SK-N-SH (cell line): ENCODE measurements around the gene PLA2G4C.

ENCODE experiments used
- CTCF ChIP-seq: fragments of 200-600 bp; sonication (generic); IDR thresholded peaks from 2 replicates; pipeline ENCODE4 v1.6.1; 2017; ENCODE audit warnings: antibody characterized with exemption, mild to moderate bottlenecking, moderate library complexity
- EP300 ChIP-seq, 2 experiments: IDR thresholded peaks; 2 replicates each; pipeline versions ENCODE4 v1.4.0 to v1.6.1; 2012; ENCODE audit warnings: borderline replicate concordance in 1 of 2, low read depth in 1 of 2, low read length in 1 of 2
- JUND ChIP-seq: IDR thresholded peaks from 2 replicates; pipeline ENCODE4 v1.4.0; 2012
- NRF1 ChIP-seq: IDR thresholded peaks from 2 replicates; pipeline ENCODE4 v1.6.1; 2012; ENCODE audit warnings: low read depth, mild to moderate bottlenecking, low read length
- TCF12 ChIP-seq: IDR thresholded peaks from 2 replicates; pipeline ENCODE4 v1.4.0; 2012
- ZBTB33 ChIP-seq: IDR thresholded peaks from 2 replicates; pipeline ENCODE4 v1.4.0; 2012; ENCODE audit warnings: low read depth, borderline replicate concordance
- TF ChIP-seq, protein P1 (sequence below): IDR thresholded peaks from 2 replicates; pipeline ENCODE4 v1.6.1; 2012; ENCODE audit warnings: mild to moderate bottlenecking, low read depth, low read length, moderate library complexity
- TF ChIP-seq, protein P2 (sequence below): IDR thresholded peaks from 2 replicates; pipeline ENCODE4 v1.4.0; 2012; ENCODE audit warnings: low read depth

GRCh38 chr19:48110350-48110966 lies at the start of gene PLA2G4C:
- TF ChIP-seq ZBTB33 (no peak), NRF1 (peak; percentile 67), CTCF (no peak), EP300 (IDR thresholded peaks at IDR 0.05; ENCODE audit: borderline replicate concordance in 1 of 2, low read depth in 1 of 2, low read length in 1 of 2) (0 out of 4 replicates have a peak, but pooled peaks of 1 of the 2 experiments have one; percentile 19), TCF12 (0 out of 2 replicates have a peak, but pooled peaks have one; percentile 6), JUND (no peak)
- TF ChIP-seq, protein P1, sequence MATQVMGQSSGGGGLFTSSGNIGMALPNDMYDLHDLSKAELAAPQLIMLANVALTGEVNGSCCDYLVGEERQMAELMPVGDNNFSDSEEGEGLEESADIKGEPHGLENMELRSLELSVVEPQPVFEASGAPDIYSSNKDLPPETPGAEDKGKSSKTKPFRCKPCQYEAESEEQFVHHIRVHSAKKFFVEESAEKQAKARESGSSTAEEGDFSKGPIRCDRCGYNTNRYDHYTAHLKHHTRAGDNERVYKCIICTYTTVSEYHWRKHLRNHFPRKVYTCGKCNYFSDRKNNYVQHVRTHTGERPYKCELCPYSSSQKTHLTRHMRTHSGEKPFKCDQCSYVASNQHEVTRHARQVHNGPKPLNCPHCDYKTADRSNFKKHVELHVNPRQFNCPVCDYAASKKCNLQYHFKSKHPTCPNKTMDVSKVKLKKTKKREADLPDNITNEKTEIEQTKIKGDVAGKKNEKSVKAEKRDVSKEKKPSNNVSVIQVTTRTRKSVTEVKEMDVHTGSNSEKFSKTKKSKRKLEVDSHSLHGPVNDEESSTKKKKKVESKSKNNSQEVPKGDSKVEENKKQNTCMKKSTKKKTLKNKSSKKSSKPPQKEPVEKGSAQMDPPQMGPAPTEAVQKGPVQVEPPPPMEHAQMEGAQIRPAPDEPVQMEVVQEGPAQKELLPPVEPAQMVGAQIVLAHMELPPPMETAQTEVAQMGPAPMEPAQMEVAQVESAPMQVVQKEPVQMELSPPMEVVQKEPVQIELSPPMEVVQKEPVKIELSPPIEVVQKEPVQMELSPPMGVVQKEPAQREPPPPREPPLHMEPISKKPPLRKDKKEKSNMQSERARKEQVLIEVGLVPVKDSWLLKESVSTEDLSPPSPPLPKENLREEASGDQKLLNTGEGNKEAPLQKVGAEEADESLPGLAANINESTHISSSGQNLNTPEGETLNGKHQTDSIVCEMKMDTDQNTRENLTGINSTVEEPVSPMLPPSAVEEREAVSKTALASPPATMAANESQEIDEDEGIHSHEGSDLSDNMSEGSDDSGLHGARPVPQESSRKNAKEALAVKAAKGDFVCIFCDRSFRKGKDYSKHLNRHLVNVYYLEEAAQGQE: peak; percentile 93
- TF ChIP-seq, protein P2, sequence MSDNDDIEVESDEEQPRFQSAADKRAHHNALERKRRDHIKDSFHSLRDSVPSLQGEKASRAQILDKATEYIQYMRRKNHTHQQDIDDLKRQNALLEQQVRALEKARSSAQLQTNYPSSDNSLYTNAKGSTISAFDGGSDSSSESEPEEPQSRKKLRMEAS: peak; percentile 86
